HG03565 (cell line): ENCODE measurements around the gene SH2D6.
"Not testable (repeated sequence)": the region's sequence is repeated elsewhere in the genome, so short reads cannot be mapped to it uniquely, and the experiment has no call there.

Experiments
- ATAC-seq: cut with Tn5 transposase; IDR thresholded peaks from one replicate; pipeline ENCODE4 v1.9.1; 2021; ENCODE audit warnings: mild to moderate bottlenecking, moderate library complexity; ENCODE audit not compliant: unreplicated experiment

Gene SH2D6

GRCh38 chr2:85439025-85439472 is 20.5 kb downstream of the SH2D6 start:
- no peak for ATAC-seq

DNA sequence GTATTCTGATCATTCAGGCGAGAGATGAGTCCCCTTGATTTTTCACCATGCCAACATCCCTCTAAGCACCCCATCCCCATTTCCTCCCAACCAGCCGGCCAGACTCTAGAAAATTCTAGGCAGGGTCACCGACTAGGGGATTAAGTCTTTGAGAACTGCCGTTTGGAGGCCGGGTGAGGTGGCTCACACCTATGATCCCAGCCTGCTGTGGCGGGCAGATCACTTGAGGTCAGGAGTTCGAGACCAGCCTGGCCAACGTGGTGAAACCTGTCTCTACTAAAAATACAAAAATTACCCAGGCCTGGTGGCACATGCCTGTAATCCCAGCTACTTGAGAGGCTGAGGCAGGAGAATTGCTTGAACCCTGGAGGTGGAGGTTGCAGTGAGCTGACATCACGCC is 21.1 kb downstream of the SH2D6 start:
- not testable (repeated sequence) for ATAC-seq

- no peak for ATAC-seq
These were observed 21.5 kb downstream of the SH2D6 start for GRCh38 chr2:85439986-85440385.

- no peak for ATAC-seq
These were observed 22.2 kb downstream of the SH2D6 start for GRCh38 chr2:85440729-85441128.

GRCh38 chr2:85441864-85442263 is 23.4 kb downstream of the SH2D6 start:
- ATAC-seq = no peak

DNA sequence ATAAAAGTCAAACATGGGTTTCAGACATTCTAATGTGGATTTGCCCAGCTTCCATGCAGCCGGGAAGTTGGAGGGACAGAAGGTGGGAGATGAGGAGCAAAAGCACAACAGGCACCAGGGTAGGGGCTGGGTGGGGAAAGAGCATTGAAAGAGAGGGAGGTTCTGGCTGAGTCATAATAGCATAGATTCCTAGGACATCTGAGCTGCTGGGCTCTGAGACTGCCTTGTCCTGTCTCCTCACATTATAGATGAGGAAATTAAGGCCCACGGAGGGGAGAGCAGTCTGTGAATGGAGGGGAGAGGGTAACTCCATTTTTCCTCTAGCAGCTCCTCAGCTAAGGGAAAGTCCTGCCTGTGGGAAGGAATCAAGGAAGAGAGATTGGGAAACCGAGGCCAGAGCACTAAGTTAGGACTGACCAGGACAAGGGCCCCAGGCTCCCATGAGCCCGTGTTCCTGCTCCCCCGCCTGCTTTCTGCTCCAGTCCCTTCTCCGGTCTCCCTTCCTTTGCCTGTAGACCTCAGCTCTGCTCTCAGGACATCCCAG is 26.2 kb downstream of the SH2D6 start:
- ATAC-seq = no peak

GRCh38 chr2:85445316-85446295 is 27.1 kb downstream of the SH2D6 start:
- no peak for ATAC-seq

GRCh38 chr2:85446296-85447221 is 28.0 kb downstream of the SH2D6 start:
- no peak for ATAC-seq

DNA sequence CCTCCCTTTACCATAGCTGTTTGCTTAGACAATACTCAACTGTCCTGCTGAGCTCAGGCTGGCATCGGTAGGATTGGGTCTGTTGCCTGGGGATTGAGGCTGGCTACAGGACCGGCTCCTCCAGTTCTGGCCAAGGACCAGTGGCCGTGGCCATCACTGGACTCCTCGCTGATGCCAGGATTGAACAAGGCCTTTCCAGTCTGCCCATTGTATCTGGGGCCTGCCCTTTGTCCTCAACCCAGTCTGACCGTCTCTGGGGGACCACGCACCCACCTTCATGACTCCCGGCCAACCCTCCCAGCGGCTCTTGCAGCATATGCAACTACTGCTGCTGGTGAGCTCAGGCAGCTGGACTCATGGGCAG is 28.7 kb downstream of the SH2D6 start:
- ATAC-seq = no peak

- ATAC-seq = no peak
These were observed 30.1 kb downstream of the SH2D6 start for GRCh38 chr2:85448461-85449213.

GRCh38 chr2:85449214-85449588 is 30.7 kb downstream of the SH2D6 start:
- no peak for ATAC-seq

GRCh38 chr2:85452237-85452636 is 33.7 kb downstream of the SH2D6 start:
- ATAC-seq = no peak

GRCh38 chr2:85453571-85453970 is 35.1 kb downstream of the SH2D6 start:
- ATAC-seq = no peak

GRCh38 chr2:85455552-85456090 is 37.1 kb downstream of the SH2D6 start:
- no peak for ATAC-seq

- no peak for ATAC-seq
These were observed 38.5 kb downstream of the SH2D6 start for GRCh38 chr2:85457043-85457442.

DNA sequence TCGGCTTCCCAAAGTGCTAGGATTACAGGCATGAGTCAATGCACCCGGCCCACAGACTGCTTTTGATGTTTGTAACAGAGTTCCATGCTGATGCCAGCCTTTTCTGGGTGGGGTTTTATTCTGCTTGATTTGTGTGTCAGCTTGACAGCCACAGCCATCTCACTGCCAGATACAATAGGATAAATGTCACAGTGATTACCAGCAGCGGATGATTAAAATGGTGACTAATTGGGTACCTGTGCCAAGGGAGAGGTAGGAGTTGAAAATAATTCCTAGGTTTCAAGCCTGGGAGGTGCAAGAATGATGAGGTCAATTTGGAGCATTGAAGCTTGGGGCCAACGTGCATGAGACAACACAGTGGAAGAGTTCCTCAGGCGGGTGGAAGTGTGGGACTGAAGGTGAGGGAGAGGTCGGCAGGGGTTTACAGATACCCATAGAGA is 39.4 kb downstream of the SH2D6 start:
- no peak for ATAC-seq

DNA sequence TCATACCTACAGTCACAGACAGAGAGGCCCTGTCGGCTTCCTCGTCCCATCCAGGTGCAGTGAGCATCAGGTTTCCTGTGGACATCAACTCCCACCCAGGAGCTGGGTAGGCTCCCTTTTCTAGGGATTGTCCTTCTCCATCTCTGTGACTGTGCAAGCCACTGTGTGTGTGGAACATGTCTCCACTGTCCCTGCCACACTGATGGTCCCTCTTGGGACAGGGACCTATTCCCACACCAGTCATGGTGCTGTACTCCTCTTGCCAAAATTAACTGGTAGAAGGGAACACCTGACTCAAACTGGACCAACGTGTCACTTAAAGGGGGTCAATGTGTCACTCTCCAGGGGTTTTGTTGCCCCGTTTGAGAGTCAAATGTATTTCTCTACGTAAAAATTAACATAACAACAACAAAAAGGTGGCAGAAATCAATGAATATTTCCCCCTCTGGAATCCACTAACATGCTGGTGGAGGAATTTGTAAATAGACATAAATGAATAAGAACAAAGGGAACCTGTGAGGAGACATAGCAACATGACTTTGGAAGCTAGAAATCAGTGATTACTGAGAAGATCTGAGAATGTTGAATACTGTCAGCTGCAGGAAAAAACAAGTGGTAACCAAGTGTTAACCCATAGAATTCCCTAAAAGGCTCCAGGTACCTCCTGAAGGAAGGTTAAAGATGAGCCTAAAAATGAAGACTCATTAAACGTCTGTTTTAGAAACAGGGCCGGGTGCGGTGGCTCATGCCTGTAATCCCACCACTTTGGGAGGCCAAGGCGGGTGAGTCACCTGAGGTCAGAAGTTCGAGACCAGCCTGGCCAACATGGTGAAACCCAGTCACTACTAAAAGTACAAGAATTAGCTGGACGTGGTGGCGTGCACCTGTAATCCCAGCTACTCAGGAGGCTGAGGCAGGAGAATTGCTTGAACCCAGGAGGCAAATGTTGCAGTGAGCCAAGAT is 40.4 kb downstream of the SH2D6 start:
- no peak for ATAC-seq

DNA sequence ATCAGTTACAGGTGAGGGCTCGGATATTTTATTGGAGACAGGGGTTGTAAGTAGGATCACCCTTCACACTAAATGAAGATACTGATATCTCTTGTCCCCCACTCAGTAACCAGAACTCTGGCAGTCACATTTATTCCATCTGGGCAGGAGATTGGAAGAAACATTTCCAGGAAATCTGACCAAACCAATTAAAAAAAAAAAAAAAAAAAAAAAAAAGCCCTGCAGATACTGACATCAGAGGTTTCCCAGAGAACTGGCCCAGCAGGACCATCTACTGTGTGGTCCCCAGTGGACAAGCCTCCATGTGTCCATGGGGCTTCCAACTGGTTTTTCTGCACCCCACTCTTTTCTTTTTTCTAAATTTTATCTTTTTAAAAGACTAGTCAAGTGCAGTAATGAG is 41.3 kb downstream of the SH2D6 start:
- ATAC-seq = no peak

DNA sequence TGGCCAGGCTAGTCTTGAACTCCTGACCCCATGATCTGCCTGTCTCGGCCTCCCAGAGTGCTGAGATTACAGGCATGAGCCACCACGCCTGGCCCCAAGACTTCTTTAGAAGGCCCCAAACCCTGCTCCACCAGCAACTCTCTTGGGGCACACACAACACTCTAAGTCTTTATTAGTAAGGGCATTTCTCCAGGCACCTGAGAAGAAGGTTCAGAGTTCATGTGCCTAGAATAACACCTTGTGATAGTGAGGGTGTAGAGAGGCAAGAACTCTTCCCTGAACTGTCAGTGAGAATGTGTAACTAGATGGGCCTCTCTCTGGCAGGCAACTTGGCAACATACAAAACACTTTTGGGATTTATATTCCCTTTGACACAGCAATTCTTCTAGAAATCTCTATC is 43.8 kb downstream of the SH2D6 start:
- ATAC-seq = no peak
